PC-3 (cell line): ENCODE data around the gene PYROXD2. TPM values are rescaled to one million over a fixed set of nuclear protein-coding genes. Genes with fewer than 3 reads are reported as not detected.

ENCODE experiments used
- ATAC-seq: fragments of 200-7000 bp; cut with Tn5 transposase; 2 replicates; pipeline ENCODE4 v1.9.1; 2020; ENCODE audit warnings: mild to moderate bottlenecking, moderate library complexity
- BruUV-seq: library from RNA; stranded (reverse); fragments of 400-500 nt; replicated peaks from 2 replicates; lab custom pipeline; 2021; lab: Mats Ljungman, UMichigan
- CTCF ChIA-PET: fragments of 300-600 bp; sonication (Branson Sonifier 250); formaldehyde crosslinking; loops from one replicate; lab custom pipeline; 2022; ENCODE audit warnings: antibody characterized with exemption; lab: Charles Lee
- POLR2A ChIA-PET: fragments of 300-600 bp; sonication (Branson Sonifier 250); formaldehyde crosslinking; loops from one replicate; lab custom pipeline; 2022; ENCODE audit warnings: antibody characterized with exemption; ENCODE audit not compliant: unreplicated experiment; lab: Charles Lee
- DNase-seq: peaks from one replicate; pipeline ENCODE4 v3.0.0-alpha.2; 2015
- H2AFZ ChIP-seq: fragments of 300-600 bp; sonication (generic); 2 replicates; pipeline ENCODE4 v1.6.0; 2016; ENCODE audit warnings: antibody characterized with exemption, low read length
- H3F3A ChIP-seq: fragments of 300-600 bp; sonication (generic); one replicate; pipeline ENCODE4 v1.6.0; 2017; ENCODE audit warnings: antibody characterized with exemption, low read length, control low read depth, mild to moderate bottlenecking; ENCODE audit not compliant: unreplicated experiment
- H3K27ac ChIP-seq: fragments of 300-600 bp; sonication (generic); 2 replicates; pipeline ENCODE4 v1.5.1; 2016; ENCODE audit warnings: mild to moderate bottlenecking, low read length
- H3K27me3 ChIP-seq: fragments of 300-600 bp; sonication (generic); 2 replicates; pipeline ENCODE4 v1.6.1; 2016; ENCODE audit warnings: low read length, mixed read lengths
- H3K36me3 ChIP-seq: fragments of 300-600 bp; sonication (generic); 2 replicates; pipeline ENCODE4 v1.6.1; 2016; ENCODE audit warnings: low read depth, mixed run types, low read length, mixed read lengths
- H3K4me1 ChIP-seq: fragments of 300-600 bp; sonication (generic); 2 replicates; pipeline ENCODE4 v1.5.1; 2016; ENCODE audit warnings: low read length; ENCODE audit not compliant: insufficient read depth
- H3K4me2 ChIP-seq: fragments of 300-600 bp; sonication (generic); 2 replicates; pipeline ENCODE4 v1.6.0; 2016; ENCODE audit warnings: low read length
- H3K4me3 ChIP-seq: fragments of 300-600 bp; sonication (generic); 2 replicates; pipeline ENCODE4 v1.5.1; 2016; ENCODE audit warnings: mild to moderate bottlenecking, low read length, mixed read lengths
- H3K79me2 ChIP-seq: fragments of 300-600 bp; sonication (generic); 2 replicates; pipeline ENCODE4 v1.6.1; 2017; ENCODE audit warnings: low read length, mixed read lengths
- H3K9ac ChIP-seq: fragments of 300-600 bp; sonication (generic); 2 replicates; pipeline ENCODE4 v1.6.0; 2016; ENCODE audit warnings: mild to moderate bottlenecking, low read length
- H3K9me2 ChIP-seq: fragments of 300-600 bp; sonication (generic); replicated peaks from 2 replicates; pipeline ENCODE4 v1.6.1; 2016; ENCODE audit warnings: mixed run types, low read length, mixed read lengths
- H3K9me3 ChIP-seq: fragments of 300-600 bp; sonication (generic); 2 replicates; pipeline ENCODE4 v1.6.1; 2016; ENCODE audit warnings: low read length, mixed read lengths
- H4K20me1 ChIP-seq: fragments of 300-600 bp; sonication (generic); 2 replicates; pipeline ENCODE4 v1.6.1; 2016; ENCODE audit warnings: low read length, mixed read lengths
- EZH2 ChIP-seq: fragments of 300-600 bp; sonication (generic); IDR thresholded peaks from one replicate; pipeline ENCODE4 v1.6.1; 2017; ENCODE audit warnings: antibody characterized with exemption, mild to moderate bottlenecking, low read length; ENCODE audit not compliant: unreplicated experiment
- EZH2phosphoT487 ChIP-seq: fragments of 300-600 bp; sonication (generic); IDR thresholded peaks from 2 replicates; pipeline ENCODE4 v1.6.1; 2018; ENCODE audit warnings: mild to moderate bottlenecking, antibody characterized with exemption, low read length, borderline replicate concordance
- intact Hi-C: fragments of 100-400 bp; cut with micrococcal nuclease; formaldehyde crosslinking; loops from 2 replicates; pipeline ENCODE4 v1.9.0; 2023
- total RNA-seq: library from RNA; depleted of rRNA; stranded (reverse); fragments of >200 nt; gene quantifications from 2 replicates; pipeline ENCODE4 v1.2.3, GENCODE V29; 2014
- TF ChIP-seq, protein P1 (sequence below): fragments of 300-600 bp; sonication (generic); conservative IDR thresholded peaks from 2 replicates; pipeline ENCODE4 v1.5.1; 2017; ENCODE audit warnings: antibody characterized with exemption, low read depth, mild to moderate bottlenecking, low read length

The PYROXD2 gene
- total RNA-seq, 1 experiment from 2014 or later: 3.1 TPM

GRCh38 chr10:98432330-98432729 is 17.3 kb upstream of the PYROXD2 start:
- DNase-seq (no peak), ATAC-seq (no peak)
- Histone ChIP-seq H3K36me3 (no peaks in the 10 kb centered on the region), H3K9me2 (no peaks in the 10 kb centered on the region), H3K79me2 (no peaks in the 10 kb centered on the region), H2AFZ (no peak overlapping the region), H3K4me2 (no peak overlapping the region), H3K4me3 (no peak overlapping the region), H3K9ac (no peak overlapping the region), H3K4me1 (peaks cover 13% of the 10 kb centered on the region), H4K20me1 (no peaks in the 10 kb centered on the region), H3K27ac (no peak overlapping the region), H3F3A (no peaks in the 10 kb centered on the region), H3K9me3 (no peaks in the 10 kb centered on the region), H3K27me3 (no peaks in the 10 kb centered on the region)
- ChIA-PET CTCF (no interaction called here), POLR2A (no interaction called here)
- intact Hi-C loops: no loop called here
- BruUV-seq: no TSS peak
- TF ChIP-seq EZH2phosphoT487 (no peak), EZH2 (no peak)
- TF ChIP-seq, protein P1, sequence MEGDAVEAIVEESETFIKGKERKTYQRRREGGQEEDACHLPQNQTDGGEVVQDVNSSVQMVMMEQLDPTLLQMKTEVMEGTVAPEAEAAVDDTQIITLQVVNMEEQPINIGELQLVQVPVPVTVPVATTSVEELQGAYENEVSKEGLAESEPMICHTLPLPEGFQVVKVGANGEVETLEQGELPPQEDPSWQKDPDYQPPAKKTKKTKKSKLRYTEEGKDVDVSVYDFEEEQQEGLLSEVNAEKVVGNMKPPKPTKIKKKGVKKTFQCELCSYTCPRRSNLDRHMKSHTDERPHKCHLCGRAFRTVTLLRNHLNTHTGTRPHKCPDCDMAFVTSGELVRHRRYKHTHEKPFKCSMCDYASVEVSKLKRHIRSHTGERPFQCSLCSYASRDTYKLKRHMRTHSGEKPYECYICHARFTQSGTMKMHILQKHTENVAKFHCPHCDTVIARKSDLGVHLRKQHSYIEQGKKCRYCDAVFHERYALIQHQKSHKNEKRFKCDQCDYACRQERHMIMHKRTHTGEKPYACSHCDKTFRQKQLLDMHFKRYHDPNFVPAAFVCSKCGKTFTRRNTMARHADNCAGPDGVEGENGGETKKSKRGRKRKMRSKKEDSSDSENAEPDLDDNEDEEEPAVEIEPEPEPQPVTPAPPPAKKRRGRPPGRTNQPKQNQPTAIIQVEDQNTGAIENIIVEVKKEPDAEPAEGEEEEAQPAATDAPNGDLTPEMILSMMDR: no peak

DNA sequence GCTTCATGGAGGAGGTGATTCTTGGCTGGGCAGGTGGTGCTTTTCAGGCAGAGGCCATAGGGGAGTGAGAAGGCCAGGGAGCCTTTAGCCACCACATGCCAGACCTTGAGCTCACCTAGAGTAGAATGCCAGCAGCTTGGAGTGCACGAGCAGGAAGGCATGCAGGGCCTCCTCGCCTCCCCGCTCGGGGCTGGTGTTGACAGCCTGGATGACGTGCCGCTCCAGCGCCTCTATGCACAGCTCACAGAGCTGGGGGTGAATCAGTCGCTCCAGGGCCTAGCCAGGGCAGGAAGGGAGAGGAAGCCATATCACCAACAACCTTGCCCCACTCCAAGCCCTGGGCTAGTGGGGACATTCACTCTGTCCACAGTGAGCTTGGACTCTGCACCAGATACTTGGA is 16.0 kb upstream of the PYROXD2 start:
- ATAC-seq (no peak), DNase-seq (no peak)
- Histone ChIP-seq H3K27ac (no peak overlapping the region), H3K36me3 (no peaks in the 10 kb centered on the region), H3K4me1 (peaks cover 13% of the 10 kb centered on the region), H3K9me2 (no peaks in the 10 kb centered on the region), H3K4me3 (no peak overlapping the region), H4K20me1 (no peaks in the 10 kb centered on the region), H3K9ac (no peak overlapping the region), H3K79me2 (no peaks in the 10 kb centered on the region), H2AFZ (no peak overlapping the region), H3K9me3 (no peaks in the 10 kb centered on the region), H3K27me3 (no peaks in the 10 kb centered on the region), H3K4me2 (no peak overlapping the region), H3F3A (no peaks in the 10 kb centered on the region)
- intact Hi-C loops: no loop called here
- CTCF ChIA-PET: no interaction called here
- TF ChIP-seq, protein P1: no peak
- TF ChIP-seq EZH2phosphoT487 (no peak), EZH2 (no peak)
- POLR2A ChIA-PET: no interaction called here
- BruUV-seq: no TSS peak

DNA sequence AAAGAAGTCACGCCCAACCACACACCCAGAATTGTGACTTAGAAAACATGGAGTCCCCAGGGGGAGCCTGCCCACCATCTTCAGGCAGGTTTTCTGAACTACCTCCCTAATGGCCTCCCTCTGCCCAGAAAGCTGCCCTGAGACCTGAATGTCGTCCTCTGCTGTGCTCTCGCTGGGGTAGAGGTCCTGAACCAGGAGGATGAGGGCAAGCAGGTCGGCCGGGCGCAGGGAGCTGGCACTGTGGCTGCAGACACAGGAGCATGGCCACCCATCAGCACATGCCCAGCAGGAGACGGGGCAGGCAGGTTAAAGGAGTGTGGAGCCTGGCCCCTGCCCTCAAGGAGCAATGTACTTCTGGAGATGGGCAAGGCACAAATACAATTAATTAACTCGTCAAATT is 15.4 kb upstream of the PYROXD2 start:
- ChIA-PET CTCF (no interaction called here), POLR2A (no interaction called here)
- H3K27me3 ChIP-seq: no peaks in the 10 kb centered on the region
- H3K79me2 ChIP-seq: no peaks in the 10 kb centered on the region
- no peak overlapping the region for H2AFZ ChIP-seq
- TF ChIP-seq EZH2phosphoT487 (no peak), EZH2 (no peak)
- TF ChIP-seq, protein P1: no peak
- DNase-seq (no peak), ATAC-seq (no peak)
- no peaks in the 10 kb centered on the region for H3F3A ChIP-seq
- no peak overlapping the region for H3K4me3 ChIP-seq
- H3K9me3 ChIP-seq: no peaks in the 10 kb centered on the region
- no peaks in the 10 kb centered on the region for H3K9me2 ChIP-seq
- no peaks in the 10 kb centered on the region for H3K36me3 ChIP-seq
- H3K27ac ChIP-seq: no peak overlapping the region
- no TSS peak for BruUV-seq
- intact Hi-C loops: no loop called here
- H3K4me1 ChIP-seq: peaks cover 13% of the 10 kb centered on the region
- H4K20me1 ChIP-seq: no peaks in the 10 kb centered on the region
- H3K9ac ChIP-seq: no peak overlapping the region
- no peak overlapping the region for H3K4me2 ChIP-seq
